ENCODE data around the gene RCAN3. TPM values are rescaled to one million over a fixed set of nuclear protein-coding genes. Genes with fewer than 3 reads are reported as not detected.

RCAN3 gene
- total RNA-seq, 1 experiment from 2014 or later: 21.9 TPM

GRCh38 chr1:24468685-24469316 is 33.8 kb upstream of the RCAN3 start:
- no peak for TF ChIP-seq EZH2 (IDR thresholded peaks at IDR 0.05; ENCODE audit: low read depth)
- no peak for TF ChIP-seq CTCF (conservative IDR thresholded peaks at IDR 0.05)
- intact Hi-C loops (cut with micrococcal nuclease; ENCODE audit: unreplicated experiment): no loop called here
- CTCF ChIA-PET: no interaction called here
- Histone ChIP-seq H3K4me3 (no peak overlapping the region), H3K9me2 (ENCODE audit: insufficient read depth) (no peaks in the 10 kb centered on the region), H3F3A (ENCODE audit: insufficient read depth, low read depth) (no peaks in the 10 kb centered on the region), H3K79me2 (ENCODE audit: low read depth) (no peaks in the 10 kb centered on the region), H3K27ac (no peak overlapping the region), H2AFZ (no peak overlapping the region), H3K27me3 (ENCODE audit: insufficient read depth, low read depth) (no peaks in the 10 kb centered on the region), H3K4me1 (replicated peaks; ENCODE audit: insufficient read depth) (no peaks in the 10 kb centered on the region), H4K20me1 (ENCODE audit: insufficient read depth) (no peaks in the 10 kb centered on the region), H3K36me3 (ENCODE audit: low read depth) (no peaks in the 10 kb centered on the region), H3K9me3 (ENCODE audit: insufficient read depth, low read depth) (no peaks in the 10 kb centered on the region), H3K4me2 (no peak overlapping the region)
- DNase-seq: no peak
- no TSS peak for BruUV-seq (replicated peaks)
- POLR2A ChIA-PET (ENCODE audit: unreplicated experiment): no interaction called here

- Histone ChIP-seq H3K79me2 (ENCODE audit: low read depth) (no peaks in the 10 kb centered on the region), H3K27me3 (ENCODE audit: insufficient read depth, low read depth) (no peaks in the 10 kb centered on the region), H3K4me3 (no peak overlapping the region), H3K4me1 (replicated peaks; ENCODE audit: insufficient read depth) (no peaks in the 10 kb centered on the region), H2AFZ (no peak overlapping the region), H3K4me2 (no peak overlapping the region), H3K27ac (no peak overlapping the region), H3K9me2 (ENCODE audit: insufficient read depth) (no peaks in the 10 kb centered on the region), H3K9me3 (ENCODE audit: insufficient read depth, low read depth) (no peaks in the 10 kb centered on the region), H3K36me3 (ENCODE audit: low read depth) (no peaks in the 10 kb centered on the region), H4K20me1 (ENCODE audit: insufficient read depth) (no peaks in the 10 kb centered on the region), H3F3A (ENCODE audit: insufficient read depth, low read depth) (no peaks in the 10 kb centered on the region)
- POLR2A ChIA-PET (ENCODE audit: unreplicated experiment): no interaction called here
- intact Hi-C loops (cut with micrococcal nuclease; ENCODE audit: unreplicated experiment): no loop called here
- TF ChIP-seq CTCF (conservative IDR thresholded peaks at IDR 0.05): no peak
- TF ChIP-seq EZH2 (IDR thresholded peaks at IDR 0.05; ENCODE audit: low read depth): no peak
- DNase-seq: no peak
- no TSS peak for BruUV-seq (replicated peaks)
- CTCF ChIA-PET: interaction anchor here (1.0 kb wide), 1 partner anchor 9 kb away, joined by 3 read pairs; no protein-coding TSS in a partner anchor
These were observed 32.0 kb upstream of the RCAN3 start for GRCh38 chr1:24470592-24470991.

- no peaks in the 10 kb centered on the region for H3K9me2 ChIP-seq (ENCODE audit: insufficient read depth)
- H3K27ac ChIP-seq: no peak overlapping the region
- H3K4me1 ChIP-seq (replicated peaks; ENCODE audit: insufficient read depth): no peaks in the 10 kb centered on the region
- H2AFZ ChIP-seq: no peak overlapping the region
- H3F3A ChIP-seq (ENCODE audit: insufficient read depth, low read depth): no peaks in the 10 kb centered on the region
- CTCF ChIA-PET: interaction anchor here (0.6 to 0.7 kb wide), 2 partner anchors 147 to 289 kb away, joined by 4 to 8 read pairs; no protein-coding TSS in a partner anchor
- H3K9me3 ChIP-seq (ENCODE audit: insufficient read depth, low read depth): no peaks in the 10 kb centered on the region
- intact Hi-C loops (cut with micrococcal nuclease; ENCODE audit: unreplicated experiment): no loop called here
- DNase-seq: peak in 1 of 2 experiments; percentile 19
- no peak for TF ChIP-seq EZH2 (IDR thresholded peaks at IDR 0.05; ENCODE audit: low read depth)
- TF ChIP-seq CTCF (conservative IDR thresholded peaks at IDR 0.05): no peak
- H3K36me3 ChIP-seq (ENCODE audit: low read depth): no peaks in the 10 kb centered on the region
- no peaks in the 10 kb centered on the region for H3K27me3 ChIP-seq (ENCODE audit: insufficient read depth, low read depth)
- BruUV-seq (replicated peaks): no TSS peak
- POLR2A ChIA-PET (ENCODE audit: unreplicated experiment): no interaction called here
- no peak overlapping the region for H3K4me3 ChIP-seq
- no peak overlapping the region for H3K4me2 ChIP-seq
- no peaks in the 10 kb centered on the region for H4K20me1 ChIP-seq (ENCODE audit: insufficient read depth)
- H3K79me2 ChIP-seq (ENCODE audit: low read depth): no peaks in the 10 kb centered on the region
These were observed 29.9 kb upstream of the RCAN3 start for GRCh38 chr1:24472527-24473251.
